Fibroblast of lung (primary cell): ENCODE results near the gene FAM76B. TPM values are rescaled to one million over a fixed set of nuclear protein-coding genes. Genes with fewer than 3 reads are reported as not detected.

Experiments used
- DNase-seq, 2 donors: peaks; one replicate each; pipeline versions ENCODE4 v3.0.0 to v3.0.0-alpha.2; 2010; ENCODE audit warnings: low read depth in 2 of 2
- H2AFZ ChIP-seq: 2 replicates; pipeline ENCODE4 v1.5.1; 2012; ENCODE audit warnings: low read length, control low read depth, inconsistent platforms
- H3K27ac ChIP-seq: 2 replicates; pipeline ENCODE4 v1.5.1; 2011; ENCODE audit warnings: low read length, control low read depth; ENCODE audit not compliant: insufficient read depth
- H3K27me3 ChIP-seq: 2 replicates; pipeline ENCODE4 v1.5.1; 2011; ENCODE audit warnings: mild to moderate bottlenecking, low read length; ENCODE audit not compliant: control insufficient read depth, insufficient read depth
- H3K36me3 ChIP-seq: 2 replicates; pipeline ENCODE4 v1.5.1; 2011; ENCODE audit warnings: low read length; ENCODE audit not compliant: control insufficient read depth, insufficient read depth
- H3K4me1 ChIP-seq: 2 replicates; pipeline ENCODE4 v1.5.1; 2011; ENCODE audit warnings: low read length; ENCODE audit not compliant: control insufficient read depth, insufficient read depth; ENCODE audit errors: extremely low read depth
- H3K4me2 ChIP-seq: 2 replicates; pipeline ENCODE4 v1.5.1; 2011; ENCODE audit warnings: low read length, control low read depth; ENCODE audit not compliant: insufficient read depth; ENCODE audit errors: extremely low read depth
- H3K4me3 ChIP-seq, 4 experiments: fragments of 200-600 bp in 1 of 4; sonication (generic) in 1 of 4; replicated peaks in 1 of 4; 2 replicates each; pipeline ENCODE4 v1.5.1; 2011 to 2016; ENCODE audit warnings: low read length in 4 of 4, low read depth in 3 of 4, mild to moderate bottlenecking in 3 of 4, control low read depth in 2 of 4, inconsistent platforms in 1 of 4, mixed read lengths in 1 of 4; ENCODE audit not compliant: insufficient read depth in 1 of 4; ENCODE audit errors: control extremely low read depth in 1 of 4
- H3K79me2 ChIP-seq: 2 replicates; pipeline ENCODE4 v1.5.1; 2012; ENCODE audit warnings: mild to moderate bottlenecking, low read length, inconsistent platforms; ENCODE audit not compliant: control insufficient read depth, insufficient read depth
- H3K9ac ChIP-seq: 2 replicates; pipeline ENCODE4 v1.5.1; 2011; ENCODE audit warnings: mild to moderate bottlenecking, low read length, control low read depth; ENCODE audit not compliant: insufficient read depth
- H3K9me3 ChIP-seq: 2 replicates; pipeline ENCODE4 v1.5.1; 2012; ENCODE audit warnings: low read depth, low read length; ENCODE audit not compliant: control insufficient read depth, insufficient read depth
- H4K20me1 ChIP-seq: 2 replicates; pipeline ENCODE4 v1.5.1; 2011; ENCODE audit warnings: low read length; ENCODE audit not compliant: control insufficient read depth, insufficient read depth; ENCODE audit errors: extremely low read depth
- CTCF ChIP-seq, 2 donors: IDR thresholded peaks in 1 of 2; conservative IDR thresholded peaks in 1 of 2; 1 replicate in 1 of 2; 2 replicates in 1 of 2; pipeline ENCODE4 v1.5.1; 2011 to 2012; ENCODE audit warnings: low read length in 2 of 2, control low read depth in 1 of 2, inconsistent platforms in 1 of 2, low read depth in 1 of 2, mild to moderate bottlenecking in 1 of 2
- EZH2 ChIP-seq: IDR thresholded peaks from 2 replicates; pipeline ENCODE4 v1.5.1; 2012; ENCODE audit warnings: low read length, control low read depth, mild to moderate bottlenecking; ENCODE audit errors: missing control alignments
- polyA plus RNA-seq, 2 donors: library from polyadenylated mRNA; depleted of rRNA in 1 of 2; stranded (reverse) in 1 of 2; unstranded in 1 of 2; fragments of >200 nt; gene quantifications; 2 replicates each; pipeline ENCODE4 v1.2.1, GENCODE V29; 2011 to 2012; ENCODE audit warnings: missing spikeins in 1 of 2
- total RNA-seq: library from RNA; depleted of rRNA; stranded (reverse); fragments of >200 nt; gene quantifications from 2 replicates; pipeline ENCODE4 v1.2.1, GENCODE V29; 2014

The FAM76B gene
- total and polyA plus RNA-seq, 2 donors (not counting 1 experiment from before 2014, with no cell fraction given), result 14.9 to 18.2 TPM

- TF ChIP-seq EZH2, result no peak
- TF ChIP-seq CTCF (conservative IDR thresholded peaks at IDR 0.05 in 1 of 2, IDR thresholded peaks at IDR 0.05 in 1 of 2; ENCODE audit: low read depth in 1 of 2, low read length in 2 of 2), result no peak
- peak; percentile 99 for DNase-seq
Measured at GRCh38 chr11:95790123-95790932, 746 bp upstream of the FAM76B start, which contains the start of gene CEP57. TSS of gene CEP57 (plus strand) at chr11:95790498. CDS start at chr11:95790699, 201 bp downstream.

GRCh38 chr11:95788921-95789505, 569 bp downstream of the FAM76B start:
- DNase-seq, result peak; percentile 39 to 57
- Histone ChIP-seq H2AFZ (peak overlapping the region; percentile 26), H3K4me3 (peak overlapping the region; percentile 83 to 95 (median 90)), H3K27ac (peak overlapping the region; percentile 100), H3K9ac (peak overlapping the region; percentile 99), H3K4me1 (peaks cover 2% of the 10 kb centered on the region), H3K9me3 (no peaks in the 10 kb centered on the region), H4K20me1 (no peaks in the 10 kb centered on the region), H3K4me2 (peak overlapping the region; percentile 33), H3K79me2 (peaks cover 38% of the 10 kb centered on the region), H3K27me3 (no peaks in the 10 kb centered on the region), H3K36me3 (no peaks in the 10 kb centered on the region)
- TF ChIP-seq EZH2 (no peak), CTCF (conservative IDR thresholded peaks at IDR 0.05 in 1 of 2, IDR thresholded peaks at IDR 0.05 in 1 of 2; ENCODE audit: low read depth in 1 of 2, low read length in 2 of 2) (peak; percentile 27 to 47)

More at GRCh38 chr11:95790123-95790932, 746 bp upstream of the FAM76B start, which contains the start of gene CEP57:
- peaks cover 45% of the 10 kb centered on the region for H3K79me2 ChIP-seq
- no peaks in the 10 kb centered on the region for H3K36me3 ChIP-seq
- H3K4me1 ChIP-seq, result peaks cover 2% of the 10 kb centered on the region
- peak within 1 kb of the TSS; percentile 90 to 95 (median 92) for H3K4me3 ChIP-seq
- H3K27me3 ChIP-seq, result no peaks in the 10 kb centered on the region
- peak within 1 kb of the TSS; percentile 99 for H3K9ac ChIP-seq
- H3K4me2 ChIP-seq, result peak within 1 kb of the TSS; percentile 96
- peak within 1 kb of the TSS; percentile 100 for H3K27ac ChIP-seq
- no peaks in the 10 kb centered on the region for H3K9me3 ChIP-seq
- H2AFZ ChIP-seq, result peak within 1 kb of the TSS; percentile 83
- no peaks in the 10 kb centered on the region for H4K20me1 ChIP-seq

- no peak for DNase-seq
- Histone ChIP-seq H3K9ac (no peak overlapping the region), H3K36me3 (peaks cover 2% of the 10 kb centered on the region), H3K27me3 (no peaks in the 10 kb centered on the region), H3K4me1 (no peaks in the 10 kb centered on the region), H3K79me2 (no peaks in the 10 kb centered on the region), H4K20me1 (no peaks in the 10 kb centered on the region), H2AFZ (no peak overlapping the region), H3K4me3 (no peak overlapping the region), H3K4me2 (no peak overlapping the region), H3K27ac (no peak overlapping the region), H3K9me3 (no peaks in the 10 kb centered on the region)
- TF ChIP-seq CTCF (conservative IDR thresholded peaks at IDR 0.05 in 1 of 2, IDR thresholded peaks at IDR 0.05 in 1 of 2; ENCODE audit: low read depth in 1 of 2, low read length in 2 of 2) (no peak), EZH2 (no peak)
Measured at GRCh38 chr11:95780544-95780943, 9.0 kb downstream of the FAM76B start.
